ENCODE results near the gene PTPRZ1. TPM values are rescaled to one million over a fixed set of nuclear protein-coding genes. Genes with fewer than 3 reads are reported as not detected.

The PTPRZ1 gene
- total and polyA plus RNA-seq, 2 donors from 2014 or later: 0.17 to 0.98 TPM

DNA sequence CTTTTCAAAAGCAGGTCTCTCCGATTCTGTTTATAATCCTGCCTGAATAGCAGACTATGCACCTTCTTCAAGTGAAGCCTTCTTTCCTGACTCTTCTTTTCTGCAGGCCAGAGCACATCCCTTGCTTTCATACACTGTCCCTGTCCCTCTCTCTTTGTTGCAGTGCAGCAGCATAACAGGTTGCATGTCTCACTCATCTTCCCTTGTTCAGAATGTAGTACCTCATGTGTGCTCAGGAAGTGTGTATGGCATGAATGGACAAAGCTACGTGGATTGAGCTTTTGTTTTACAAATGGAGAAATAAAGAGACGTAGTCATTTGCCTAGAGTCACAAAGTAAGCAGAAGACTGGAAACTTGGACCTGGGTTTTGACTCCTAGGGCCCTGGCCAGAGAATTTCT is 68.0 kb downstream of the PTPRZ1 start:
- no peak overlapping the region for H3K4me3 ChIP-seq (ENCODE audit: low read length in 3 of 3)
- H3K36me3 ChIP-seq (ENCODE audit: control insufficient read depth in 2 of 3, insufficient read depth in 3 of 3, low read length in 3 of 3): no peaks in the 10 kb centered on the region
- H3K27ac ChIP-seq (ENCODE audit: low read depth in 2 of 2, low read length in 2 of 2): no peak overlapping the region
- H3K9ac ChIP-seq (ENCODE audit: low read length in 3 of 3): no peak overlapping the region
- intact Hi-C loops (cut with DNase I): loop anchor here (10.0 kb wide), 1 partner anchor 56 kb away; no protein-coding TSS in a partner anchor
- no peaks in the 10 kb centered on the region for H3K9me3 ChIP-seq (ENCODE audit: control insufficient read depth in 2 of 3, insufficient read depth in 1 of 3, low read length in 3 of 3)
- FAIRE-seq (no peak), DNase-seq (no peak)
- H3K4me1 ChIP-seq (ENCODE audit: control insufficient read depth in 2 of 3, insufficient read depth in 2 of 3, low read depth in 1 of 3, low read length in 3 of 3): no peaks in the 10 kb centered on the region
- no peak for TF ChIP-seq CTCF (IDR thresholded peaks at IDR 0.05; ENCODE audit: borderline replicate concordance, extremely low read depth, insufficient read depth)
- H3K27me3 ChIP-seq (ENCODE audit: control insufficient read depth, insufficient read depth, low read length): no peaks in the 10 kb centered on the region

DNA sequence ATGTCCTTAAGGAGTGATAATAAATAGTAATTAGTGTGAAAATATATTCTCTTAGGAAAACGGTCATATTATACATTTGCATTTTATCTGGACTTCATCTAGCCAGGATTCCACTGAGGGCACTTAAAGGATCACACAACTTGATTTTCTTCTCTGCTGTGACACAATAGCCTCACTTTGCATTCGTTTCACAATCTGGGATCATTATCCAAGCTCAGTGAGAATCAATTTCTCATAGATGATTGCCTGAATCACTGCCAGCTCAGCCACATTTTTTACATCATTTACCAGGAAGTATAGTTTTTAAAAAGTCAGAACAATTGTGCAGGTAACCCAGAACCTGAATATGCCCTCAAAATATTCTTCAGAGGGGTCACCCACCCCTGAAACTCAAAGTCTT is 68.9 kb downstream of the PTPRZ1 start:
- intact Hi-C loops (cut with DNase I): loop anchor here (10.0 kb wide), 1 partner anchor 57 kb away; no protein-coding TSS in a partner anchor
- H3K27ac ChIP-seq (ENCODE audit: low read depth in 2 of 2, low read length in 2 of 2): no peak overlapping the region
- H3K9me3 ChIP-seq (ENCODE audit: control insufficient read depth in 2 of 3, insufficient read depth in 1 of 3, low read length in 3 of 3): no peaks in the 10 kb centered on the region
- no peak overlapping the region for H3K4me3 ChIP-seq (ENCODE audit: low read length in 3 of 3)
- TF ChIP-seq CTCF (IDR thresholded peaks at IDR 0.05; ENCODE audit: borderline replicate concordance, extremely low read depth, insufficient read depth): no peak
- no peaks in the 10 kb centered on the region for H3K36me3 ChIP-seq (ENCODE audit: control insufficient read depth in 2 of 3, insufficient read depth in 3 of 3, low read length in 3 of 3)
- no peak overlapping the region for H3K9ac ChIP-seq (ENCODE audit: low read length in 3 of 3)
- DNase-seq: no peak
- H3K27me3 ChIP-seq (ENCODE audit: control insufficient read depth, insufficient read depth, low read length): no peaks in the 10 kb centered on the region
- no peak for FAIRE-seq
- no peaks in the 10 kb centered on the region for H3K4me1 ChIP-seq (ENCODE audit: control insufficient read depth in 2 of 3, insufficient read depth in 2 of 3, low read depth in 1 of 3, low read length in 3 of 3)

GRCh38 chr7:121945066-121945465 is 72.1 kb downstream of the PTPRZ1 start:
- H3K36me3 ChIP-seq (ENCODE audit: control insufficient read depth in 2 of 3, insufficient read depth in 3 of 3, low read length in 3 of 3): no peaks in the 10 kb centered on the region
- H3K9ac ChIP-seq (ENCODE audit: low read length in 3 of 3): no peak overlapping the region
- no peaks in the 10 kb centered on the region for H3K4me1 ChIP-seq (ENCODE audit: control insufficient read depth in 2 of 3, insufficient read depth in 2 of 3, low read depth in 1 of 3, low read length in 3 of 3)
- no peaks in the 10 kb centered on the region for H3K9me3 ChIP-seq (ENCODE audit: control insufficient read depth in 2 of 3, insufficient read depth in 1 of 3, low read length in 3 of 3)
- no peak overlapping the region for H3K4me3 ChIP-seq (ENCODE audit: low read length in 3 of 3)
- H3K27ac ChIP-seq (ENCODE audit: low read depth in 2 of 2, low read length in 2 of 2): no peak overlapping the region
- intact Hi-C loops (cut with DNase I): loop anchor here (10.0 kb wide), 1 partner anchor 60 kb away; no protein-coding TSS in a partner anchor
- TF ChIP-seq CTCF (IDR thresholded peaks at IDR 0.05; ENCODE audit: borderline replicate concordance, extremely low read depth, insufficient read depth): no peak
- H3K27me3 ChIP-seq (ENCODE audit: control insufficient read depth, insufficient read depth, low read length): no peaks in the 10 kb centered on the region
- FAIRE-seq: no peak
- DNase-seq: no peak

Measured in kidney (tissue), 14 donors.